Measurements from ENCODE around the gene TMEM179B.
"Not testable (repeated sequence)": the region's sequence is repeated elsewhere in the genome, so short reads cannot be mapped to it uniquely, and the experiment has no call there.

The TMEM179B gene

DNA sequence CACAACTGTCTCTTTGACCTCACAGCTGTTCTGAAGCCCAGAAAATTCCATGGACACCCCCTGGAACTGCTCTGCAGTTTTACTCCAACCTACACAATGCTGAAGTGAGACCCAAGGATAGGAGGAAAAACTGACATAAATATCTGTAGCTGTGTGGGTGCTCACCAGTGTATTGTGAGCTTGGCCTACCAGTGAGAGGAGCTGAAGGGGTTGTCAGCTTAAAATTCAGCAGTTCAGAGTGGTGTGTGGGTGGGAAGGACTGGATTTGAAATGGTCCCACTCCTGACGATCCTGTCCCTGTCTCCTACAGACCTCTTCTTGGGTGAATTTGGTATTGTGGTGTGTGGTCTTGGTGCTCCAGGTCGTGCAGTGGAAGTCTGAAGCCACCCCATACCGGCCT is 2.4 kb downstream of the TMEM179B start:
- no peak for DNase-seq

DNA sequence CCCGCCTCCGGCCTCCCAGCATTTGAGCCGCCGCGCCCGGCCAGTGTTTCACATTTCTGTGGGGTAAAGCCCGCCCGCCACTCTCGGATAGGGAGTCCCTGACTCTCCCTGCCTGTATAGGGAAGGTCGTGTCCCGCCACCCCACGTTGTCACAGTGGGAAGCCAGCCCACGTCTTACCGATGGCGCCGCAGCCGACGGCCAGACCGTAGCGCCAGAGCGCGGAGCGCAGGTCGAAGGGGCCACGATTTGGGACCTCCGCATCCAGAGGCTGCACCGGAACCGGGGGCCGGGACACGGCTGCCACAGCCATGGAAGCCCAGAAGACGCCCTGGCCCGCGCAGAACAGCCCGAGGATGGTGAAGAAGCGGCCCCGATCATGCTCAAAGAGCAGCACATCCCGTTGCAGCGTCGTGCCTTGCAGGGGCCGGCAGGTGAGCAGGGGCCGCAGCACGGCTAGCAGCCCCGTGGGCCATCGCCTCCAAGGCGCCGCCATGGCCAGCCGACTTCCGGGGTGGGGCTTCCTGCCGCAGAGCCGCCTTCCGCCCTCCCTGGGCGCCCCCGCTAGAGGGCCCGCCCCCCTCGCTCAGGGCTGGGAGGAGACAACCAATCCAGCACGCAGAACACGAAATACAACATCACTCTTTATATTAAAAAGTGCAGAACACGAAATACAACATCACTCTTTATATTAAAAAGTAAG is 4.4 kb downstream of the TMEM179B start, which contains the start of gene TMEM223:
TMEM223 (minus strand) TSS at position 506 of the 701 bp plus-strand sequence; CDS start at position 494, 12 bp downstream.
- peak; percentile 89 for DNase-seq

DNA sequence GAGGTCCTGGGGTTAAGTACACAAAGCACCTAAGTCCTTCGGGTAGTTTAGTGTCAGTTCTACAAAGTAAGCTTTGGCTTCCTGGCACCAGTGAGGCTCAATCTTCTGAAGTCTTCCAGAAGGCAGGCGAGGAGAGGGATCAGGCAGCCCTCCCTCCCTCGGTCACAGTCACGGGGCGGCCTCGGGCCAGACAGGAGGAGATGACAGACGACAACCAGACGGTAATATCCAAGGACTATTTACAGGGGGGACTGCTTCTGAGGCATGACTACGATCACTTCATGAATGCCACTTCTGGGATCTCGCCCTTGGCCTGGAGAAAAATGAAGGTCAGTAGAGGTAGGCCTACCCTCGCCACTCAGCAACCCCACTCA is 5.0 kb downstream of the TMEM179B start:
- no peak for DNase-seq

DNA sequence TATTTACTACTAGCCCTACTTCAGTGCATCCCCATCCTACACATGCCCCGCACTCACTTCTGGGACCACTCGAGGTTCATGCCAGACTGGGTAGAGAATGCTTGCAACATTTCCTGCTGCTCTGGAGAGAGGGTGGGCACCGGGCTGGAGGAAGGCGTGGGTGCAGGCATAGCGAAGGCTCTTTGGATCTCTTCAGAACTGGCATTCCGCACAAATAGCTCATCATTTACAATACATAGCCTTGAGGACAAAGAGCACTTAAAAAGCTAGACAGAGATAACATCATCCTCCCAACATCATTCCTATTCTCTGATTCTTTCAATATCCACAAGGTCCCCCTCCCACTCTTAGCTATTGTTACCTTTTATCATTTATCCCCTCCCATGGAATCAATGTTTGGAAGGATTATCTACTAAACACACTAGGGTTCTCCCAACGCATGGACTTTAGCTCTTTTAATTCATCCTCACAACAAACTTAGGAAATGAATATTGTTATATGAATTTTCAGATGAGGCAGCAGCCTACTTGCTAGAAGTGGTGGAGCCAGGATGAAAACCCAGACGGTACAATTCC is 7.1 kb downstream of the TMEM179B start:
- DNase-seq, result no peak

DNA sequence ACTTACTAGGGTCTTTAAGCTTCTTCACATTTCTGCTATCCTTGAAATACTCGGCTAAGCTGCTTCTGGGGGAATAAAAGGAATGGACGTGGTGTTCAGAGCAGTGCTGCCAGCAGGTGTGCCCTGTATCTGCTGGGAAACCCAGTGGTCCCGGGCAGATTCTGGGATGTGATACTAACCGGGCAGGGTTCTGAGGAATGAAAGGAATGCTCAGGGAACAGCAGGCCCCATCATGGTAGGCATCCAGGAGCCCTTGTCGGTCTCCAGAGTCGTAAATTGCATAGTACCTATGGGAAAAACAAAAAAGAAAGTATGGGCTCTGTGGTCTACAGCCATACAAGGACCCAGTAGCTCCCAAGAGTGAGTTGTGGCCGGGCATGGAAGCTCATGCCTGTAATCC is 9.1 kb downstream of the TMEM179B start:
- DNase-seq, result no peak

DNA sequence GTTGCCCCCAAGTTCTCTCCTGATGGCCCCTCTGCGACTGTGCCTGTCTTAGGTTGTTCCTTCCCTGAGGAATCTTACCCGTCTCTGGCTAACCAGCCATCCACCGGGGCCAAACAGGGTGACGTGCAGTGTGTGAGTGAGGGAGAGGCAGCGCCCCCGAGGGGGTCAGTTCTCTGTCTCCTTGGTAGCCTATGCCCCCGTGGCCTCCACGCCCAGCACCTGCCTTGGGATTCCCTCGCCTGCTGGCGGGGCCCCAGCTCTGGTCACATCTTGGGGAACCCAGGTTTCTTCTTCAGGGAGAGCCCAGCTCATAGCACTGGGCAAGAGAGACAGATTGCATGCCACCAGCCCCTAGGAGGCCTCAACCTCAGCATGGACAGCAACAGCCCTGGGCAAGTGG is 12.3 kb downstream of the TMEM179B start:
- no peak for DNase-seq

DNA sequence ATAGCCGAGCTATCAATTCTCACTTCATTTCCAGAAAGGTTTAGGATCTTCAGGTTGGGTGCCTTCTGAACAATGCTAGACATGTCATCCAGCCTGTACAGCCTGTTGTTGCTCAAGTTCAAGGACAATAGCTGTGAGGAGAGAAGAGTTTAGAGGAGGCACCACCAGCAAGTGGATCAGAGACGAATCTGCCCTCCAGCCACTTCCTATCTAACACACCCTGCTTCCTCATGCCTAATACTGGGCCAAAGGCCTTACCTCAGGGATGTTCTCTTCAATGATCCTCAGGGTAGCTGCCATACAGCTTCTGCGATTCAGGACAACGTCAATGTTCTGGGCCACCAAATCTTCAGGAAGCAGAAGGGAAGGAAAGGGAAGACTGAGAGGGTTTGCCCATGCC is 13.9 kb downstream of the TMEM179B start:
- no peak for DNase-seq

DNA sequence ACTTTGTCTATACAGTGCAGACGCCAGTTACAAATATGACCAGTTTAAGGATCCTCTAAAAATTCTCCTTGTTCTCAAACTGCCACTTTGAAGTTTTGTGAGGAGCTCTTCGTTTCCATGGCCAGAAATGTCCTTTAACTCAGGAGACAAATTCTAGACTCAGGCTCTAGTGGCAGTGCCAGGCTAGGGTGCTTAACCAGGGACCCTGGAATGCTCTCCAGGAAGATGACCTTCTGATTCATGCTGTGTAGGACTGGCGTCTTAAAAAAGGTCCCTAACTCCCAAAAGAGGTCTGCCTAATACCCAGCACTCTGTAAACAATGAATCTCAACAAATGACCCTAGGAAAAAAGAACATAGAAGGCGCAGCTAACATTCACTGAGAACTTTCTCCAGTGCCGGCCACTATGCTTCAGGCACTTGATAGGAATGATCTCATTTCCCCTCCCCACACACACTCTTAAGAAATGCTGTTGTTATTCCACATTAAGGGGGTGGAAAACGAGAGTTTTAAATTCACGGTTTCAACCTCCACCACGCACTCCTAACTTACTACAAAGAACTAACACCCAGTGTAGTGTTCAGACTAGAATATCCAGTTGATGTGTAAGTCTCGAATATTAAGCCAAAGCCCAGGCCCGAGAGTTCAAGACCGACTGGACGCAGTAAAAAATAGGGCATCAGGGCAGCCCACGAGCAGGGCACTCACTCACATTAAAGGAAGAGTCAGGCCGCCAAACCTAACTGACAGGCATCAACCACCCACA is 17.3 kb downstream of the TMEM179B start:
- no peak for DNase-seq

DNA sequence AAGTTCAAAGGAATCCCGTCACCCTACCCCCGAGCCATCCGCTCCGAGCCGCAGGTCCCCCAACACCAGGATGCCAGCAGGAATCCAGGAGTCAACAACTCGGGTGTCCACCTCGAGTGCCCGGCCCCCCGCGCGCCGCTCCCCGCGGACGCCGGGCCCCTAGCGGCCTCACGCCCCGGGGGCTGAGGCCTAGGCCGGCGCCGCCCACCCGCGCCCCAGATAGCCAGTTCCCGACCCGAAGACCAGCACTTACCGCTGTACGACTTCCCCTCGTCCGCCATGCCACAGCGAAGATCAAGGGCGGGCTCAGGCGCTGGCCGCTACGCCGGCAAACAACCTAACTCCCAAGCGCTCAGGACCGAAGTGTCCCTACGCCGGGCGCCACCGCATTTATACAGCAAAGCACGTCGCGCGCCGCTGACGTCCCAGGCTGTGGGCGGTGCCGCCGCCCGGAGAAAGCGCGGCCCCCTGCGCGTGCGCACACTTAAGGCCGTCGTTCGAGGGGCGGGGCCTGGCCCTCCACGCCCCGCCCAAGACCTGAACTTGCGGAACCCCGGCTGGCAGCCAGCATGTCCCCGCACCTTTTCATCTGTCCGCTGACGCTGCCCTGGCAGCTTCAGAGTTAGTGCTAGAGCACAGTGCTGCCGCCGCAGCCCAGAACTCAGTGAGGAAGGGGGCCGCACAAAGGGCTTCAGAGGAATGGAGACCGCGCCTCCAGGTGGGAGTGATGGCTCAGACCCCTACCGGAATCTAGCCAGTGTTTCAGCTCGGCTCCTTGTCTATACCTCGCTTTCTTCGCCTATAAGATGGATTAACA is 18.1 kb downstream of the TMEM179B start, which contains the start of gene NXF1:
NXF1 (minus strand) TSS at position 365 of the 817 bp plus-strand sequence; CDS start at position 281, 84 bp downstream.
- DNase-seq, result peak; percentile 94

DNA sequence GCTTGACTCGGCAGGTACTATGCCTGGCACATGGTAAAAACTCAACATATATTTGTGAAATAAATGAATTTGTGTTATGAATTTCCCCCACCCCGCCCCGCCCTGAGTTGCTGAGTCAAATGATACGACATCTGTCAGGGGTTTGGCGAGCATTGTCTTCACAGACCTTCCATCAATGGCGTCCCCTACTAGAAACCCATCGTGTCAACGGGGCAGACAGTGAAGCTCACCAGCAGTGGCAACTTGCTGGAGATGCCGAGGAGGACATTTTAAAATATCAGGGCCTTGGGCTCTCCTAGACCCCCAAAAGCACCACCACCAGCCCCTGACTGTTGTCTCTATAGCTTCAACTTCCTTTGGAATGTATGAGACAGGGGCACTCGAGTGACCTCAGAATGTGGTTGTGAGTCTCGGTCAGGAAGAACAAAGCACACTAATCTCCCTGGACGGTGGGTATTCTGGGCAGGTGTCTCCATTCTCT is 18.8 kb downstream of the TMEM179B start:
- DNase-seq, result no peak

DNA sequence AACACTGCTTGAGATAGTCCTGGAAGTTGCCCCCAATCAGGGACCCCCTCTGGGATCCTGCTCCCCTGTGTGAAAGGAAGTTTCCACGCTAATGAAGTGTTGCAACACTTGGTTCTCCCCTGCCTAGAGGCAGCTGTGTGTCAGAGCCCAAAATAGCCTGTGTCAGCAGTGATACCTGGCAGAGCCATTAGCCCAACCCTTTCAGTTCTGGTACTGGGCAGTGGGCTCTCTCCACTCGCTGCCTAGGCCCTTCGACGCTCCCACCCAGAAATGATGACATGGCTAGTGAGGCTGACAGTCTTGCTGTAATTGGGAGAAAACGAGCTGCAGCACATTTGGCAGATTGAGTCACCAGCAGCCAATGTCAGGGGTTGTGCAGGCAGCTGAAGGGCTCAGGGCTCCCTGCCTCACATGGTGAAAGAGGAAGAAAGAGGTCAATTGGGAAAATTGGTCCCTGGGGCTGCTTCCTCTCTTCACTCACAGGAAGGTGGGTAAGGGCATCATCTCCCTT is 19.5 kb downstream of the TMEM179B start:
- no peak for DNase-seq

DNA sequence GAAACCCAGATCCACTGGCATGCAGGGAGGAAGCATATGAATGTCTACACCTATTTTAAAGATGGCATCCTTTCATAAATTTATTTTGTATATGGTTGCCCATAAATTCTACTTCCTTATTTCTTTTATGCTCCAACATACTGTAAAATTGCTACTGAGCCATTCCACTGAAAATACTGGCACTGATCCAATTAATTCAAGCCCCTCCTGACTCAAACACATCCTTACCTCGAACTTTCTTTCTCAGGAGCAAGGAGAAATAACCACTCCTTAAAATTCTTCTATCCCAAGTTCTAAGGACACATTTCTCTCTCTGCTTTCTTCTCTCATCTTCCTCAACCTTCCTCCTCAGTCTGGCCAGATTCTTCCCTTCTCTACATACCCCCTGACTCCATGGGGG is 23.5 kb downstream of the TMEM179B start:
- DNase-seq, result no peak

DNA sequence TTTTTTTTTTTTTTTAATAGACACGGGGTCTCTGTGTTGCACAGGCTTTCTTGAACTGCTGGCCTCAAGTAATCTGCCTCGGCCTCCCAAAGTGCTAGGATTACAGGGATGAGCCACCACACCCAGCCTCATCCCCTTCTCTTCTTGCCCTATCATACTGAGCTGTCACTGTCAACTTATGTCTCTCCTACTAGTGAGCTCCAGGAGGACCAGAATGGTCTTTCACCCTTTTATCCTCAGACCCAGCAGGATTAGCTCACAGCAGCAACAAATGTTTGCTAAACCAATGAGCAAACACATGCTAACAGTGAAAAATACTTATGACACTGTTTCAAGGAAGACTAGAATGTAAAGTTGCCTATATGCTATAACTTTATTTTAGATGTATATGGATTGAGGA is 24.5 kb downstream of the TMEM179B start:
- DNase-seq, result no peak

DNA sequence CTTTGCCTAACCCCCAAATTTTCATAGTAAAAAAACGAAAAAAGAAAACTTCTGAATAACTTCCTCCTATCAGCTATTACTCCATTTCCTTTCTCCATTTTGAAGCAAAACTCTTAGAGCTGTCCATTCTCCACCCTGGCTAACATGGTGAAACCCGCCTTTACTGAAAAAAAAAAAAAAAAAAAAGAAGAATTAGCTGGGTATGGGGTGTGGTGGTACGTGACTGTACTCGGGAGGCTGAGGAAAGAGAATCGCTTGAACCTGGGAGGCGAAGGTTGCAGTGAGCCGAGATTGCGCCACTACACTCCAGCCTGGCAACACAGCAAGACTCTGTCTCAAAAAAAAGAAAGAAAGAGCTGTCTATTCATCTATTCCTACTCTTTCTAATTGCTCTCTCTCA is 29.4 kb downstream of the TMEM179B start:
- no peak for DNase-seq

DNA sequence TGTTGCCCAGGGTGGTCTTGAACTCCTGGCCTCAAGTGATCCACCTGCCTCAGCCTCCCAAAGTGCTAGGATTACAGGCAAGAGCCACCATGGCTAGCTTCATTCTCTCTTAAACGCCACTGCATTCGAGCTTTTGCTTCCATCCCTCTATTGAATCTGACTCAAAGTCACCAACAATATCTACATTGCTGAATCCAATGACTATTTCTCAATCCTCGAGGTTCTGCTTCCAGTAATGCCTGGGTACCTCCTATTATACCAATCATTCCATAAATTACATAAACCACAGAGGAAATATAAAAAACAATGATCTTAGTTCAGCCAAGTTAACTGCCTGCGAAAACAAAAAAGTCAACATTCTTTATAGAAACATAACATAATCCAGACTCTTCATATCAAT is 29.9 kb downstream of the TMEM179B start:
- DNase-seq, result no peak

DNA sequence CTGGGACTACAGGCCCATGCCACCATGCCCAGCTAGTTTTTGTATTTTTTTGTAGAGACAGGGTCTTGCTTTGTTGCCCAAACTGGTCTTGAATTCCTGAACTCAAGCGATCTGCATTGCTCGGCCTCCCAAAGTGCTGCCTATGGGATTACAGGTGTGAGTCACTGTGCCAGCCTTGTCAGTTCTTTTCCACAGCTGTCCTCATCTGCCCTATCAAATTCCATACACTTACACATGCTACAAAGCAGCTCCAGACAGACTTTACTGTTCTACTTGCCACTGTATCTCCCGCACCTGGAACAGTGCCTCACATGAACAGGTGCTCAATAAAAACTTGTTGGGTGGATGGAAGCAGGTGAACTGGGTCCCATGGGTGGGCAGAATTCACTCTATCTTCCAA is 36.5 kb downstream of the TMEM179B start:
- no peak for DNase-seq

DNA sequence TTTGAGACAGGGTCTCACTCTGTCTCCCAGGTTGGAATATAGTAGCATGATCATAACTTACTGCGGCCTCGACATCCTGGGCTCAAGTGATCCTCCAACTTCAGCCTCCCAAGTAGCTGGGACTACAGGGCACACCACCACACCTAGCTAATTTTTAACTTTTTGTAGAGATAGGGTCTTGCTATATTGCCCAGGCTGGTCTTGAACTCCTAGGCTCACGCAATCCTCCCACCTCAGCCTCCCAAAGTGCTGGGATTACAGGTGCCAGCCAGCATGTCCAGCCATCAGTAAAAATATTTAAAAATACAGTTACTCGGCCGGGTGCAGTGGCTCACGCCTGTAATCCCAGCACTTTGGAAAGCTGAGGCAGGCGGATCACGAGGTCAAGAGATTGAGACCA is 40.9 kb downstream of the TMEM179B start:
- not testable (repeated sequence) for DNase-seq

DNA sequence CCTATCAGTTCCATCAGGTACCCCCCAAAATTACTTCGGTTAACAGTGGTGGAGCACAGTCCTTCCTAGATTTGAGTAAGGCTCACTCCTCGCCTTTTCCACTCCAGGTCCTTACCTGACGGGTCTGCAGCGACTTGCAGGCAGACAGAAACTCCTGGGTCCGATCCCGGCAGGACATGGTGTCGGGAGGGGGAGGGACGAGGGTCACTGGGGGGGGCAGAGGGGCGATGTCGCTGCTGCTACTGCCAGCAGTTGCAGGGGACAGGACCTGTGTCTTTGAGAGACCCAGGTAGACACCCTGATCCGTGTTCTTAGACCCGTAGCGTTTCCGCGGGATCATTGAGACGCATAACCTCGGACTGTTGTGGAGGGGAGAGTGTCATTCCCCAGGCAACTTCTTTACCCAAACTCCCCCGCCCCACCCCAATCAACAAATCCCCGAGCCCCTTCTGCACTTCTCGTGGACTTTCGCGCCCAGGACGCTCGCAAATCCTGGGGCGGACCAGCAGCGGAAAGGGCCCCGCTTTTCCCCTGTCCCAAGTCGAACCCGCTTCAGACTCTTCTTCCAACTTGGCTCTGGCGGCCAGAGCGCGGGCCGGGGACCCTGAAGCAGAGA is 43.8 kb downstream of the TMEM179B start:
- no peak for DNase-seq

DNA sequence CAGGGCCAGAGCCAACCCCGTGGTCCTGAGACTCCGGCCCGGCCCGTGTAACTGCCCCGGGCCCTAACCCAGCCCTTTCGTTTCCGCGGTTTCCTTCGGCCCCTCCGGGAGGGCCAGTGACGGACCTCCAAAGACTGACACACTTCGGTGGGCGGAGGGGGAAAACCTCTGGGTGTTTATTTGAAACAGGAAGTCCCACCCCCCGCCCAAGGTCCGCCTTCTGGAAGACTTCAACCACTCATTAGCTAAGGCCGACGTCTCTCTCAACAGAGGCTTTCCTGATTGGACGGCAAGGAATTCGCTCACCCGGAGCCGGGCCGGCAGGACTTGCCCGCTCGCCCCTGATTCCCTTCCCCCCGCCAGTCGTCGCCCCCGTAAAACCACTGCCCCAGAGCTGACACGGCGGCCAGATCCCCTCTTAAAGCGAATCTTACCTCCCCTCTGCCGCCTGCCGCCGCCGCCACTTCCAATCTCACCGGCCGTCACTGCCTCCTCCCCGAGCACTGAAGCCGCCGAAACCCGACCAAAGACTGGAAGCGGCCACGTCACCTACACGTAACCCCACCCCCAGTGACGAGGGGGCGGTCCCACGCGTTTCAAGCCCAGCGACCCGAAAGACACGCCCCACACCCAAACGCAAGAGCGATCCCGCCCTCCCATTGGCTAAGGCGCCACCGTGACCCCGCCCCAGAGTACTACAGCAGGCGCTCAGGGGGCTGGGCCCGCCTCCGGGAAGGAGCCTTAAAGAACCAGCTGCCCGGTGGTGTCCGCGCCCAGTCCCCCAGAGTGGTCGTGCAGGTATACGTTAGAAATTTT is 44.5 kb downstream of the TMEM179B start, which contains the start of gene STX5:
STX5 (minus strand) TSS at position 532 of the 816 bp plus-strand sequence. CDS start 808 bp downstream, outside the sequence.
- DNase-seq, result peak; percentile 99

DNA sequence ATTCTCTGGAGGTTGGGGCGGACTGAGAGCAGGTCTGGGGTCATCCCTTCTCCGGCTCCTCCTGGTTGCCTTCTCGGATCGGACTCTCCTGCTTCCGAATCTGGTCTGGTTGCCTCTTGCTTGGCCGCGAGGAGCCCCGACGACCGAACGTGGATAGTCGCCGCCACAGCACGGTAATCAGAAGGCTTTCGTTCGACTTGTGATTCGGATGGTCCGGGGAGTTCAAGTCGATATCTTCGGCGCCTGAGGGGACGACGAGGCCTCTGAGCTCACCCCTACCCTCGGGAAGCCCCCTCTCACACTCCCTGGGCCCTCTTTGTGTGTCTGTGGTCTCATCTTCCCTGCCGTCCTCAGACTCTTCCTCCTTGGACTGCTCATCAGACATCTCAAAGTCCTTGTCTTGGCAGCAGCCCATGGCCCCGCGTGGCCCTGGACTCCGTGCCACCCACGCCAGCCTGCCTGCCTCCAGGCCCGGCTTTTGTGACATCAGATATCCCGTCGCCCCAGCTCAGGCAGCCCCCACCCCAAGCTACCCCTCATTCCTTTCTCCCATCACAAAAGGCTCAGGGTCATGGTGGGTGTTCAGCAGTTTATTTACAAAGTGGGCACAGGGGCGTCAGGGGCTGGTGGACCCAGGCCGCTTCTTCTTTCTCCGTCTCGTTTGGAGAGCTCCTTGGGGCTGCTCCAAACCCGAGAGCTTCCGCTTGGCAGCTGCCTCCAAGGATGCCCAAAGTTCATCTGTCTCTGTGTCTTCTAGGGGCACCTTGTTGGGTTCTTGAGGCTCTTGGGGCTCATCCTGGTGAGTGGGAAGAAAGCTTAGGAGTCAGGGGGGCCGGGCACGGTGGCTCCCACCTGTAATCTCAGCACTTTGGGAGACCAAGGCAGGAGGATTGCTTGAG is 45.4 kb downstream of the TMEM179B start, which contains the start of gene TEX54:
TEX54 (minus strand) TSS at position 506 of the 899 bp plus-strand sequence.
- no peak for DNase-seq
